Natural killer cell (primary cell): ENCODE results near the gene THAP3. TPM values are rescaled to one million over a fixed set of nuclear protein-coding genes. Genes with fewer than 3 reads are reported as not detected.

ENCODE experiments used
- ATAC-seq, 3 donors: fragments of 150-1000 bp in 2 of 3; fragments of 200-7000 bp in 1 of 3; cut with Tn5 transposase; 1 replicate in 1 of 3; 2 replicates in 2 of 3; pipeline ENCODE4 v1.10.0; 2021; ENCODE audit warnings: mild to moderate bottlenecking in 2 of 3, moderate library complexity in 2 of 3
- DNase-seq, 2 donors: peaks; one replicate each; pipeline versions ENCODE4 v3.0.0 to v3.0.0-alpha.2; 2013 to 2021; ENCODE audit warnings: mixed read lengths in 1 of 2
- H3K27ac ChIP-seq: one replicate; pipeline ENCODE4 v1.5.1; 2013; ENCODE audit warnings: mild to moderate bottlenecking, low read length
- H3K27me3 ChIP-seq: one replicate; pipeline ENCODE4 v1.6.1; 2013; ENCODE audit warnings: low read length; ENCODE audit not compliant: control insufficient read depth, insufficient read depth
- H3K36me3 ChIP-seq: one replicate; pipeline ENCODE4 v1.6.1; 2013; ENCODE audit warnings: low read length; ENCODE audit not compliant: control insufficient read depth, insufficient read depth
- H3K4me1 ChIP-seq: one replicate; pipeline ENCODE4 v1.6.1; 2013; ENCODE audit warnings: low read length; ENCODE audit not compliant: control insufficient read depth, insufficient read depth
- H3K4me3 ChIP-seq: one replicate; pipeline ENCODE4 v1.5.1; 2013; ENCODE audit warnings: low read length
- H3K9me3 ChIP-seq: one replicate; pipeline ENCODE4 v1.6.1; 2013; ENCODE audit warnings: low read length; ENCODE audit not compliant: control insufficient read depth, insufficient read depth
- H3K27ac Mint-ChIP-seq, 2 donors: one replicate each; pipeline ENCODE4 v1.8.0; 2022; ENCODE audit warnings: mild to moderate bottlenecking in 2 of 2, mixed read lengths in 2 of 2, moderate library complexity in 1 of 2
- H3K27me3 Mint-ChIP-seq, 2 donors: one replicate each; pipeline ENCODE4 v1.8.0; 2022; ENCODE audit warnings: low read depth in 2 of 2, mixed read lengths in 2 of 2
- H3K36me3 Mint-ChIP-seq: one replicate; pipeline ENCODE4 v1.8.0; 2022; ENCODE audit warnings: mixed read lengths
- H3K4me1 Mint-ChIP-seq, 2 donors: one replicate each; pipeline ENCODE4 v1.8.0; 2022; ENCODE audit warnings: mixed read lengths in 2 of 2
- H3K4me3 Mint-ChIP-seq: one replicate; pipeline ENCODE4 v1.8.0; 2022; ENCODE audit warnings: mild to moderate bottlenecking, moderate library complexity, mixed read lengths
- H3K9me3 Mint-ChIP-seq, 2 donors: one replicate each; pipeline ENCODE4 v1.8.0; 2022; ENCODE audit warnings: mixed read lengths in 2 of 2
- CTCF ChIP-seq: fragments of 200-600 bp; IDR thresholded peaks from one replicate; pipeline ENCODE4 v1.8.0; 2022; ENCODE audit warnings: antibody characterized with exemption
- WGBS: methylation state at CpG from one replicate; pipeline ENCODE4 v1.1.7; 2013; ENCODE audit warnings: missing lambda C conversion rate; ENCODE audit not compliant: insufficient coverage; 5-methylcytosine and 5-hydroxymethylcytosine counted together
- intact Hi-C: fragments of 100-400 bp; cut with micrococcal nuclease; formaldehyde crosslinking; loops from one replicate; pipeline ENCODE4 v1.14.2; 2022
- total RNA-seq, 4 donors: library from RNA; stranded (reverse); fragments of 120-200 nt in 1 of 4; gene quantifications; one replicate each; pipeline versions ENCODE4 v1.2.3 to v1.2.4, GENCODE V29; 2013 to 2022

THAP3 gene
- total RNA-seq, 3 donors from 2014 or later (not counting 1 experiment from before 2014, with no cell fraction given), result 11.7 to 23.4 (median 23.1) TPM

GRCh38 chr1:6601049-6601922 is 23.4 kb upstream of the THAP3 start:
- Histone ChIP-seq H3K27ac (peak overlapping the region; percentile 65), H3K27me3 (no peaks in the 10 kb centered on the region), H3K4me1 (peaks cover 54% of the 10 kb centered on the region), H3K36me3 (peaks cover 17% of the 10 kb centered on the region), H3K4me3 (peak overlapping the region; percentile 82), H3K9me3 (no peaks in the 10 kb centered on the region)
- H3K36me3 Mint-ChIP-seq, result no peaks in the 10 kb centered on the region
- H3K27ac Mint-ChIP-seq, result peak overlapping the region; percentile 93 to 99
- H3K4me3 Mint-ChIP-seq, result peak overlapping the region; percentile 98
- TF ChIP-seq CTCF, result no peak
- peak; percentile 71 to 85 for DNase-seq
- peaks cover 42 to 45% of the 10 kb centered on the region in 2 donors for H3K4me1 Mint-ChIP-seq
- H3K9me3 Mint-ChIP-seq, result no peaks in the 10 kb centered on the region
- H3K27me3 Mint-ChIP-seq, result no peaks in the 10 kb centered on the region
- ATAC-seq, result peak; percentile 42 to 53 (median 48)
- under 1% methylated on average over 40 of the region's 40 CpGs for WGBS
- intact Hi-C loops, result loop anchor here (1.0 to 5.0 kb wide), 3 partner anchors 22 to 574 kb away; partner anchors contain the start of genes CAMTA1 and ZBTB48

DNA sequence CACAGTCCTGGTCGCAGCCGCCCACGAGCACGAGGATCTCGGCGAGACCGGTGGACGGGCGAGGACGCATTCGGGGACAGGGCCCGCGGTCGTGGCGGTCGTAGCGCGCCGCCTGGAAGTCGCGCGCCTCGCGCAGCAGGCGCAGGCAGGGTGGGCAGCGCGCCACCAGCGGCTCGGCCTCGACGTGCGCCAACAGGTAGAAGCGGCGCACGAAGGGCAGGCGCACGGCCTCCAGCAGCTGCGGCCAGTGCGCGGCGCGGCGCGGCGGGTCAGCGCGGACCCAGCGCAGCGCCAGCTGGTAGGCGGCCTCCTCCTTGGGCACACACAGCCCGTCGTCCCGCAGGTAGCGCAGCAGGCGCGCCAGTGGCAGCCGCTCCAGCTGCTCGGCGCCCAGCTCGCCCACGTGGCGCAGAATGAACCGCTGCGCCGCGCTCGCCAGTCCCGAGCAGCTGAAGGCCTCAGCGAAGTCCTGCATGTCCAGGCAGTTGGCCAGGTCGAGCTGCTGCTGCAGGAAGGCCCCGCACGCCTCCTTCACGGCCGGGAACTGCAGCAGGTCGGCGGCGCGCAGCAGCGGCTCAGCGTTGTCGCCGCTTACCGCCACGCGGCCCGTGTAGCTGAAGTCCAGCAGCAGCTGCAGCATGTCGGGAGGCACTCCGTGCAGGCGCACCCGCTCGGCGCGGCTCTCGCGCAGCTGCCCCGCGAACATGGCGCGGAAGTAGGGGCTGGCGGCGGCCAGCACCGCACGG is 22.6 kb upstream of the THAP3 start:
- peak overlapping the region; percentile 65 for H3K27ac ChIP-seq
- intact Hi-C loops, result loop anchor here (1.0 to 5.0 kb wide), 3 partner anchors 23 to 575 kb away; partner anchors contain the start of genes CAMTA1 and ZBTB48
- H3K36me3 ChIP-seq, result peaks cover 11% of the 10 kb centered on the region
- no peaks in the 10 kb centered on the region for H3K27me3 ChIP-seq
- TF ChIP-seq CTCF, result no peak
- H3K27ac Mint-ChIP-seq, result peak overlapping the region; percentile 93 to 99
- H3K27me3 Mint-ChIP-seq, result no peaks in the 10 kb centered on the region
- ATAC-seq (peak; percentile 27 to 46 (median 45)), DNase-seq (peak; percentile 39 to 61)
- peaks cover 42% of the 10 kb centered on the region in 2 donors for H3K4me1 Mint-ChIP-seq
- no peaks in the 10 kb centered on the region for H3K9me3 ChIP-seq
- peaks cover 48% of the 10 kb centered on the region for H3K4me1 ChIP-seq
- peak overlapping the region; percentile 82 for H3K4me3 ChIP-seq
- no peaks in the 10 kb centered on the region for H3K9me3 Mint-ChIP-seq
- H3K4me3 Mint-ChIP-seq, result peak overlapping the region; percentile 98
- H3K36me3 Mint-ChIP-seq, result no peaks in the 10 kb centered on the region
- under 1% methylated on average over 103 of the region's 103 CpGs for WGBS

DNA sequence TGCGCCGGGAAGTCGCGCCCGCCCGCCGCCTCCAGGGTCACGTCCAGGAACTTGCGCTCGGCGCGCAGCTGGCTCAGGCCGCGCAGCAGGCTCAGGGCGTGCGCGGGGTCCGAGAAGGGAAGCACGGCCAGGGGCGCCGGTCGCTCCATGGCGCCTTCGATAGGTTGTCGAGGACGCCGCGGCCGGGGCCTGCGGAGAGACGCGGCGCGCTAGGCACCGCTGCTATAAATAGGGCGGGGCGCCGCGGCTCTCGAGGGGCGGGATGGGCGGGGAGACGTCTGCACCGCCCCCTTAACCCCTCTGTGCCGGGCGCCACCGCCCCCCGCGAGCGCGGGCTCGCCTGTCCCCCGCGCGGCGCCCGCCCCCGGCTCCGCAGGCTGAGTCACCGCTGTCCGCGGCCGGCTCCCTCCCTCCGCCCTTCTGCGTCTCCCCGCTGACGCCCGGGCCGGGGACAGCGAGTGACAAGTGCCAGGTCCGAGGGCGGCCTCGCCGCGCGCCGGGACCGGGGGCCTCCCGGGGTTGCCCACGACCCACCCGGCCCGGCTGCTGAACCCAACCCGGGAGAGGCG is 21.9 kb upstream of the THAP3 start, which contains the start of gene KLHL21:
Gene KLHL21, minus strand, starts transcription at position 201 of the 569 bp plus-strand sequence. Its CDS starts 52 bp downstream, at position 149.
- H3K27me3 ChIP-seq, result no peaks in the 10 kb centered on the region
- intact Hi-C loops, result loop anchor here (1.0 to 5.0 kb wide), 3 partner anchors 11 to 575 kb away; partner anchors contain the start of genes CAMTA1 and PHF13
- TF ChIP-seq CTCF, result no peak
- H3K9me3 ChIP-seq, result no peaks in the 10 kb centered on the region
- H3K27ac Mint-ChIP-seq, result peak within 1 kb of the TSS; percentile 93 to 99
- peak within 1 kb of the TSS; percentile 82 for H3K4me3 ChIP-seq
- peaks cover 42% of the 10 kb centered on the region in 2 donors for H3K4me1 Mint-ChIP-seq
- under 1% methylated on average over 84 of the region's 84 CpGs for WGBS
- H3K36me3 ChIP-seq, result peaks cover 6% of the 10 kb centered on the region
- DNase-seq, result peak; percentile 90 to 92
- no peaks in the 10 kb centered on the region for H3K36me3 Mint-ChIP-seq
- H3K27me3 Mint-ChIP-seq, result no peaks in the 10 kb centered on the region
- peak; percentile 65 to 87 (median 73) for ATAC-seq
- H3K27ac ChIP-seq, result peak within 1 kb of the TSS; percentile 96
- H3K4me1 ChIP-seq, result peaks cover 44% of the 10 kb centered on the region
- H3K4me3 Mint-ChIP-seq, result peak within 1 kb of the TSS; percentile 98
- H3K9me3 Mint-ChIP-seq, result no peaks in the 10 kb centered on the region
